Inferior parietal cortex (tissue), 1 donor: Measurements from ENCODE around the gene CYP2A6.
"Not testable (repeated sequence)": the region's sequence is repeated elsewhere in the genome, so short reads cannot be mapped to it uniquely, and the experiment has no call there.

Experiments used
- DNase-seq: peaks from one replicate; pipeline ENCODE4 v3.0.0-alpha.2; 2016; ENCODE audit errors: extremely low spot score

CYP2A6 gene

GRCh38 chr19:40850277-40850676, at the start of gene CYP2A6:
CYP2A6 (minus strand) TSS chr19:40850447; CDS start chr19:40850426, 21 bp downstream.
- DNase-seq = not testable (repeated sequence)

DNA sequence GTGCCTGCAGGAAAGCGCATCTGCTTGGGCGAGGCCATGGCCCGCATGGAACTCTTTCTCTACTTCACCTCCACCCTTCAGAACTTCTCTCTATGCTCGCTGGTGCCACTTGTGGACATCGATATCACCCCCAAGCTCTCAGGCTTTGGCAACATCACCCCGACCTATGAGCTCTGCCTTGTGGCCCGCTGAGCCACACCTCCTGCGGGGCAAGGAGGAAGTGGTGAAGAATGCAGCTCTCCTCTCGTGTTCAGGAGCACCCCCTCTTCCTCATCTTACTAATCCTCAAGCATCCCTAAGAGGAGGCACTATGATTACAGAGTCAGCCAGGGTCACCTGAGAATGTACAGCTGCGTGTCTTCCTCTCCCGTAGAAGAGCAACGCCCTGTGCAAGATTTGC, 49.7 kb upstream of the CYP2A6 start:
- DNase-seq = not testable (repeated sequence)

DNA sequence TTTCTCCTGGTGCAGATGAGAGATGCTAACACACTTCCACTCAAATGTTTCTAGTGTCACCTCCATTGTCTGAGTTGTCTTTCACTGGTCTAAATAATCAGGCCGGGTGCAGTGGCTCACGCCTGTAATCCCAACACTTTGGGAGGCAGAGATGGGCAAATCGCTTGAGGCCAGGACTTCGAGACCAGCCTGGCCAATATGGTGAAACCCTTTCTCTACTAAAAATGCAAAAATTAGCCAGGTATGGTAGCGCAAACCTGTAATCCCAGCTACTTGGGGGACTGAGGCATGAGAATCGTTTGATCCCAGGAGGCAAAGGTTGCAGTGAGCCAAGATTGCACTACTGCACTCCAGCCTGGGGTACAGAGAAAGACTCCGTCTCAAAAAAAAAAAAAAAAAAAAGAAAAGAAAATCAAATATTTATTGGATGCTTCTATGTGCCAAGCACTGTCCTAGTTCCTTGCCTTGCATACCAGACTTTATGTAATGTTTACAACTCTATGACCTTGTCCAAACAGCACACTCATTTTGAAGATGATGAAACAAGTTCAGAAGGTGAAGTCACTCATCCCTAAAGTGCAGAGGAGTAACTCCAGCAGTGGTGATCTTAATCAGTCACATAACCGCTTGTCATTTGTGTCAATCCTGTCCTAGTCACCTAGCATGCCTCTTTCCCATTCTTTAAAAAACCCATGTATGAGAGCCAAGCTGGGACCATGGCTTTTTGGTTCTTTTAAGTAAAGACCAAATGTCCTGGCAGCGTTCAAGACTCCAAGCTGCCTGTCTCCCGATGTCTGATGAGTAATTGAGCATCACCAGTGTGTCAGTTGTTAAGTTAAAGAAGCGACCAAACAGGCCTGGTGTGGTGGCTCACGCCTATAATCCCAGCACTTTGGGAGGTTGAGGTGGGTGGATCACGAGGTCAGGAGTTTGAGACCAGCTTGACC, 46.9 kb upstream of the CYP2A6 start:
- DNase-seq = not testable (repeated sequence)

- DNase-seq = no peak
Observed at GRCh38 chr19:40896418-40896796, 46.2 kb upstream of the CYP2A6 start.

- DNase-seq = no peak
Observed at GRCh38 chr19:40893112-40893511, 42.9 kb upstream of the CYP2A6 start.

DNA sequence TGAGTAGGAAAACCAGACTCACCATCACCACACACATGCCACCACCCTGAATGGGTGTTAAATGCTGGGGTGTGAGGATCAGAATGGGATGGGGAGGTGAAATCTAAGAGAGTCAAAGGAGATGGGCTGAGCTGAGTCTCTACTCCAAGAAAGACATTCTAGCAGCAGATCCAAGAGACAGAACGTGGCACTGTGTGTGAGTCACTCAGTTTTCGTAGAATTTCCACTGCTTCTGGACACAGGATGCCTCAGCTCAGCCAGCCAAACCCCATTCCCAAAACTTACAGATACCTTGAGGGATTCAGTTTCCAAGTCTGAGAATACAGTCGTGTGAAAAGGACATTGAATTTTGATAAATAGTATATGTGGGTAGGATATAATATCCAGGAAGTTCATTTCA, 39.1 kb upstream of the CYP2A6 start:
- DNase-seq = no peak

DNA sequence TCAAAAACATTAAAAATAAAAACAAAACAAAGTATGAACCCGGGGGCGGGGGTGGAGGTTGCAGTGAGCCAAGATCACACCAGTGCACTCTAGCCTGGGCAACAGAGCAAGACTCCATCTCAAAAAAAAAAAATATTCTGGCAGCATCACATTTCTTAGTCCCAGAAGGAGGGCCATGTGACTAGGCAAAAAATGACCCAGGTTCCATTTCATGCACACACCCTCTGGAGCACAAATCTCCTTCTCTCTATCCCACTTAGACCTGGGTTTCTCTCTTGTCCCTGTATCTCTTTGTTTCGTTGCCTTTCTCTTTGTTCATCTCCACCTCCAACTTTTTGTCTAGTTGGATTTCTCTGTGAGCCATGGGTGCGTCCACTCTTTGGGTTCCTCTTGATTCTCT, 37.9 kb upstream of the CYP2A6 start:
- DNase-seq = no peak

- not testable (repeated sequence) for DNase-seq
Observed at GRCh38 chr19:40884187-40884931, 34.1 kb upstream of the CYP2A6 start.

DNA sequence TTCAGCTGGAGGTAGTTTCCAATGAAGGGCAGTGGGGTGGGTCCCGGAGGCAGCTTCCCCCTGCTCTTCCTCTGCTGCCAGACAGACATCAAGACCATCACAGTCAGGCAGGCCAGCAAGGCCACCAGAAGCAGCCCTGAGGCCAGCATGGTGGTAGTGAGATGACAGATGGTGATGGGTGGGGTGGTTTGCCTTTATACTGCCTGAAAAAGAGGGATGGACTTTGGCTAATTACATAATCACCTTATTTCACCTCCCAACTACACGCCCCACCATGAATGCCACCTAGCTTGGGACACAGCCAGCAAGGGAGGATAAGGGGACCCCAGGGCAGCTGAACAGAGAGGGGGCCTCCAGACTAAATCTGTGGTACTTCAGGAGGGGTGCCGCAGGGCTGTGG, 31.8 kb upstream of the CYP2A6 start, which contains the start of gene CYP2A7:
Gene CYP2A7 (minus strand): TSS at position 170 of the 400 bp plus-strand sequence. CDS start 21 bp downstream, at position 149.
- not testable (repeated sequence) for DNase-seq

DNA sequence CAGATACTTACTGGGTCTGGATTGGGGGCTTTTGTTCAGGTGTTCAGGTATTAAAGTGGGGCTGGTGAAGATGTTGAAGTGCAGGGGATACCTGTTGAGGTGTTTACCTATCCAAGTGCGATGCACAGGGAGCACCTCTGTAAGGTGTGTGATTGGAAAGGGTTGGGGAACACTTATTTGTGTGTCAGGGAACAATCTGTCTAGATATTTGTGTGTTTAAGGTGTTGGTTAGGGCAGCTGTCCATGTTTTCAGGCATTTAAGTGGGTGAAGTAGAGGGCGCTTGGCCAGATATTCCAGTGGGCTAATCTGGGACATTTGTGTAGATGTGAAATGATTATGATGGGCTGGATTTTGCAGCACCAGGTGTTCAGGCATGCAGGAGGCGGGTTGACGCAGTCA, 29.1 kb upstream of the CYP2A6 start:
- not testable (repeated sequence) for DNase-seq

DNA sequence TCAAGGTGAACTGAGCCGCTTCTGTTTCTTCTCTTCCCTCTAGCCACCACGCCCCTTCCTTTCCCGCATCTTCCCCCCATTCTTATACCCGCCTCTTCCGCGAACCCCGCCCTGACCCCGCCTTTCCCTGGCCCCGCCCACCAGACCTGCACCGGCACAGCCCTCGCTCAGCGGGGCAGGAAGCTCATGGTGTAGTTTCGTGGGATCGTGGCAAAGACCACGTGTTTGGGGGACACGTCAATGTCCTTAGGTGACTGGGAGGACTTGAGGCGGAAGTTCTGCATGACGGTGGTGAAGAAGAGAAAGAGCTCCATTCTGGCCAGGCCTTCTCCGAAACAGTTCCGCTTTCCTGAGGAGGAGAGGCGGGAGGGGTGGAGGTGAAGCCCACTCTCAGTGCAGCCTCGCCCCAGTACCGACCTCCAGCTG, 25.3 kb upstream of the CYP2A6 start:
- not testable (repeated sequence) for DNase-seq

GRCh38 chr19:40874874-40875273, 24.6 kb upstream of the CYP2A6 start:
- DNase-seq = not testable (repeated sequence)

- DNase-seq = not testable (repeated sequence)
Observed at GRCh38 chr19:40873873-40874272, 23.6 kb upstream of the CYP2A6 start.

DNA sequence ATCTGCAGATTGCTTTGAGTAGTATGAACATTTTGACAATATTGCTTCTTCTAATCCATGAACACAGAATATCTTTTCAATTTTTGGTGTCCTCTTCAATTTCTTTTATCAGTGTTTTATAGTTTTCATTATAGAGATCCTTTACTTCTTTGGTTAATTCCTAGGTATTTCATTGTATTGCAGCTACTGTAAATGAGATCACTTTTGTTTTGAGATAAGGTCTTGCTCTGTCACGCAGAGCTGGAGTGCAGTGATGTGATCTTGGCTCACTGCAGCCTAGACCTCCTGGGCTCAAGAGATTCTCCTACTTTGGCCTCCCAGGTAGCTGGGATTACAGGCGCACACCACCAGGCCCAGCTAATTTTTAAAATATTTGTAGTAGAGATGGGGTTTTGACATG, 22.0 kb upstream of the CYP2A6 start:
- DNase-seq = no peak

GRCh38 chr19:40867701-40868100, 17.5 kb upstream of the CYP2A6 start:
- DNase-seq = no peak

DNA sequence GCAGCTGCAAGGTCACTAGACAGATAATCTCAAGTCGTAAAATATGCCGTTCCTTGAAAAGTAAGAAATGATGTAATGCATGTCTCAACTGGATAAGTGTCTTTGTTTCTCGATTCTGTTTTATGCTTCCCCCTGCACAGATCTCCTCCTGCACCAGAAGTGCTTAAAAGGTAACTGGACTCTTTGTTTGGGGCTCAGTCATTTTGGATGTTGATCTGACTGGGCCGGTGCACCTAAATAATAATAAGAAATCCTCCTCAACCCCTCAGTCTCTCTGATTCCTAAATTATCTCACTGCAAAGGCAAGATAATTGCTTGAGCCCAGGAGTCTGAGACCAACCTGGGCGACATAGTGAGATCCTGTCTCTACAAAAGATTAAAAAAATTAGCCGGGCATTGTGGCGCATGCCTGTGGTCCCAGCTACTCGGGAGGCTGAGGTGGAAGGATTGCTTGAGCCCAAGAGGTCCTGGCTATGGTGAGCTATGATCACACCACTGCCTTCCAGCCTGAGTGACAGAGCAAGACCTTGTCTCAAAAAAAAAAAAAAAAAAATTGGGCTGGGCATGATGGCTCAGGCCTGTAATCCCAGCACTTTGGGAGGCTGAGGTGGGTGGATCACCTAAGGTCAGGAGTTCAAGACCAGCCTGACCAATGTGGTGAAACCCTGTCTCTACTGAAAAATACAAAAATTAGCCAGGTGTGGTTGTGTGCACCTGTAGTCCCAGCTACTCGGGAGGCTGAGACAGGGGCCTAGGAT, 14.7 kb upstream of the CYP2A6 start:
- DNase-seq = not testable (repeated sequence)

DNA sequence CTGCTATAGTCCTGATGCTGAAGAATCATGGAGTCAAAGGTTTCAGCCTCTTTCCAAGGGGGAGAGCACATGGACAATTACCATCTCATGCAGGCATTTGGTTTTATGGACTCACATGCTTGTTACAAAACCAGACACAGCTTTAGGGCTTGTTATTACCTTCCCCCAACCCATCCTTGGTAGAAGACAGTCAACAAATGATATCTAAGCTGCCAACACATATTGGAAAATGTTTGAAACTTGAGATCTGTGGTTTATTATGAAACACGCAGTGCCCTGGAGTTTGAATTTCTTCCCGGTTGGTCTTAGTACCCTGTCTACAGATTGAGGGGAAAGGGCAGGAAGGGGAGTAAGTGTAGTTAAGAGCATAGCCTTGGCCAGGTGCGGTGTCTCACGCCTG, 12.5 kb upstream of the CYP2A6 start:
- DNase-seq = no peak

- no peak for DNase-seq
Observed at GRCh38 chr19:40862333-40862732, 12.1 kb upstream of the CYP2A6 start.

GRCh38 chr19:40858109-40858508, 7.9 kb upstream of the CYP2A6 start:
- no peak for DNase-seq

GRCh38 chr19:40852467-40853152, 2.4 kb upstream of the CYP2A6 start:
- not testable (repeated sequence) for DNase-seq

- DNase-seq = not testable (repeated sequence)
Observed at GRCh38 chr19:40846722-40847121, 3.5 kb downstream of the CYP2A6 start.
